H1 (cell line): ENCODE data around the gene TSR1. TPM values are rescaled to one million over a fixed set of nuclear protein-coding genes. Genes with fewer than 3 reads are reported as not detected.

Experiments used
- CTCF ChIA-PET: fragments of 300-600 bp; sonication (Branson Sonifier 250); formaldehyde crosslinking; loops from one replicate; lab custom pipeline; 2021; ENCODE audit not compliant: partially characterized antibody; lab: Charles Lee
- POLR2A ChIA-PET: fragments of 300-600 bp; sonication (Branson Sonifier 250); formaldehyde crosslinking; loops from one replicate; lab custom pipeline; 2021; ENCODE audit warnings: inconsistent platforms; ENCODE audit not compliant: partially characterized antibody; lab: Charles Lee
- DNase-seq, 2 experiments: peaks; one replicate each; pipeline versions ENCODE4 v3.0.0 to v3.0.0-alpha.2; 2010 to 2022; ENCODE audit warnings: low spot score in 2 of 2, low read depth in 1 of 2, mixed read lengths in 1 of 2
- FAIRE-seq: peaks from 2 replicates; lab custom pipeline; 2011; peaks lifted over from hg19 to GRCh38; lab: Jason Lieb, UNC
- H2AFZ ChIP-seq: 2 replicates; pipeline ENCODE4 v1.8.1; 2012; ENCODE audit warnings: low read length, inconsistent platforms
- H2AK5ac ChIP-seq: 2 replicates; pipeline ENCODE4 v1.6.1; 2013; ENCODE audit warnings: low read depth, low read length
- H2BK120ac ChIP-seq: replicated peaks from 2 replicates; pipeline ENCODE3; 2013; ENCODE audit warnings: low read depth, low read length, inconsistent platforms
- H2BK12ac ChIP-seq: 2 replicates; pipeline ENCODE4 v1.6.1; 2013; ENCODE audit warnings: low read depth, low read length
- H2BK15ac ChIP-seq: 2 replicates; pipeline ENCODE4 v1.6.1; 2013; ENCODE audit warnings: low read length
- H2BK20ac ChIP-seq: 2 replicates; pipeline ENCODE4 v1.6.1; 2013; ENCODE audit warnings: low read length
- H2BK5ac ChIP-seq: 2 replicates; pipeline ENCODE4 v1.6.1; 2013; ENCODE audit warnings: low read depth, low read length
- H3K14ac ChIP-seq: 2 replicates; pipeline ENCODE4 v1.6.1; 2013; ENCODE audit warnings: inconsistent platforms; ENCODE audit not compliant: insufficient read length
- H3K18ac ChIP-seq: 2 replicates; pipeline ENCODE4 v1.6.1; 2013; ENCODE audit warnings: low read length; ENCODE audit errors: extremely low read depth
- H3K23ac ChIP-seq: 2 replicates; pipeline ENCODE4 v1.6.1; 2013; ENCODE audit warnings: inconsistent platforms; ENCODE audit not compliant: insufficient read length
- H3K23me2 ChIP-seq: 2 replicates; pipeline ENCODE4 v1.6.1; 2013; ENCODE audit warnings: low read depth, low read length
- H3K27ac ChIP-seq: 2 replicates; pipeline ENCODE4 v1.6.1; 2011; ENCODE audit warnings: low read depth, low read length, inconsistent platforms
- H3K27me3 ChIP-seq, 4 experiments: replicated peaks in 1 of 4; 1 replicate in 1 of 4; 2 replicates in 3 of 4; pipeline versions ENCODE4 v1.6.1 to v1.8.1; 2011 to 2013; ENCODE audit warnings: low read length in 3 of 4, mild to moderate bottlenecking in 3 of 4, inconsistent platforms in 2 of 4, mixed read lengths in 2 of 4, moderate library complexity in 1 of 4; ENCODE audit not compliant: control insufficient read depth in 3 of 4, insufficient read depth in 3 of 4; ENCODE audit errors: extremely low read depth in 1 of 4
- H3K36me3 ChIP-seq, 4 experiments: 2 replicates each; pipeline versions ENCODE4 v1.6.1 to v1.8.1; 2011 to 2013; ENCODE audit warnings: mild to moderate bottlenecking in 4 of 4, low read length in 3 of 4, moderate library complexity in 2 of 4, control low read depth in 1 of 4, inconsistent platforms in 1 of 4; ENCODE audit not compliant: insufficient read depth in 4 of 4, control insufficient read depth in 2 of 4
- H3K4ac ChIP-seq: replicated peaks from 2 replicates; pipeline ENCODE3; 2013; ENCODE audit warnings: low read length, low read depth, mixed read lengths, inconsistent platforms; ENCODE audit not compliant: insufficient read length
- H3K4me1 ChIP-seq, 4 experiments: replicated peaks in 1 of 4; 1 replicate in 1 of 4; 2 replicates in 3 of 4; pipeline versions ENCODE4 v1.6.1 to v1.8.1; 2011 to 2013; ENCODE audit warnings: low read length in 3 of 4, inconsistent platforms in 2 of 4, mixed read lengths in 1 of 4; ENCODE audit not compliant: insufficient read depth in 4 of 4, control insufficient read depth in 3 of 4
- H3K4me2 ChIP-seq, 2 experiments: 2 replicates each; pipeline versions ENCODE4 v1.6.1 to v1.8.1; 2011 to 2013; ENCODE audit warnings: low read depth in 2 of 2, low read length in 2 of 2, control low read depth in 1 of 2, inconsistent platforms in 1 of 2, mild to moderate bottlenecking in 1 of 2; ENCODE audit not compliant: insufficient read depth in 1 of 2
- H3K4me3 ChIP-seq, 4 experiments: fragments of 200-600, 300-600 bp in 1 of 4; sonication (generic), shearing (Covaris generic), sonication (Bioruptor Twin) in 1 of 4; 2 replicates each; pipeline versions ENCODE4 v1.5.1 to v1.8.1; 2011 to 2016; ENCODE audit warnings: low read length in 4 of 4, low read depth in 3 of 4, control low read depth in 2 of 4, inconsistent platforms in 2 of 4, mild to moderate bottlenecking in 2 of 4, mixed read lengths in 1 of 4, moderate library complexity in 1 of 4; ENCODE audit not compliant: insufficient read depth in 2 of 4; ENCODE audit errors: extremely low read depth in 1 of 4
- H3K56ac ChIP-seq: replicated peaks from 2 replicates; pipeline ENCODE3; 2013; ENCODE audit warnings: low read depth, mild to moderate bottlenecking, mixed read lengths, low read length, inconsistent platforms; ENCODE audit not compliant: insufficient read length
- H3K79me1 ChIP-seq: 2 replicates; pipeline ENCODE4 v1.6.1; 2013; ENCODE audit warnings: low read depth, low read length, control low read depth
- H3K79me2 ChIP-seq, 2 experiments: 2 replicates each; pipeline versions ENCODE4 v1.6.1 to v1.8.1; 2012 to 2013; ENCODE audit warnings: low read length in 2 of 2, mild to moderate bottlenecking in 2 of 2, inconsistent platforms in 1 of 2; ENCODE audit not compliant: insufficient read depth in 2 of 2, control insufficient read depth in 1 of 2
- H3K9ac ChIP-seq, 4 experiments: replicated peaks in 1 of 4; 1 replicate in 1 of 4; 2 replicates in 3 of 4; pipeline versions ENCODE4 v1.6.1 to v1.8.1; 2011 to 2013; ENCODE audit warnings: low read depth in 3 of 4, low read length in 3 of 4, control low read depth in 2 of 4, mild to moderate bottlenecking in 2 of 4, moderate library complexity in 2 of 4, inconsistent platforms in 1 of 4; ENCODE audit errors: extremely low read depth in 1 of 4
- H3K9me3 ChIP-seq, 2 experiments: 2 replicates each; pipeline versions ENCODE4 v1.6.1 to v1.8.1; 2012 to 2013; ENCODE audit warnings: mild to moderate bottlenecking in 2 of 2, moderate library complexity in 2 of 2, control low read depth in 1 of 2, inconsistent platforms in 1 of 2, low read depth in 1 of 2, low read length in 1 of 2, mixed read lengths in 1 of 2; ENCODE audit not compliant: insufficient read depth in 2 of 2
- H4K20me1 ChIP-seq, 2 experiments: replicated peaks in 1 of 2; 2 replicates each; pipeline versions ENCODE3 to v1.8.1; 2011 to 2013; ENCODE audit warnings: inconsistent platforms in 2 of 2, low read length in 2 of 2, mild to moderate bottlenecking in 1 of 2; ENCODE audit not compliant: insufficient read depth in 2 of 2, control insufficient read depth in 1 of 2
- H4K5ac ChIP-seq: 2 replicates; pipeline ENCODE4 v1.6.1; 2013; ENCODE audit warnings: low read length, low read depth, mixed read lengths, inconsistent platforms; ENCODE audit not compliant: insufficient read length
- H4K8ac ChIP-seq: 2 replicates; pipeline ENCODE4 v1.8.0; 2013; ENCODE audit warnings: mild to moderate bottlenecking, moderate library complexity, low read length, inconsistent platforms; ENCODE audit not compliant: insufficient read depth; ENCODE audit errors: extremely low read depth
- H4K91ac ChIP-seq: replicated peaks from 2 replicates; pipeline ENCODE3; 2013; ENCODE audit warnings: low read length, mixed read lengths, inconsistent platforms; ENCODE audit not compliant: insufficient read length
- POLR2AphosphoS5 ChIP-seq: IDR thresholded peaks from 2 replicates; pipeline ENCODE4 v1.6.1; 2011; ENCODE audit warnings: low read depth, low read length
- POU5F1 ChIP-seq: IDR thresholded peaks from 2 replicates; pipeline ENCODE4 v1.6.1; 2011; ENCODE audit warnings: low read depth, mild to moderate bottlenecking, low read length, moderate library complexity
- WGBS, 2 experiments: shearing (Covaris generic) in 1 of 2; methylation state at CpG; one replicate each; pipeline versions ENCODE4 v1.1.6 to v1.1.7; 2013 to 2015; ENCODE audit warnings: low lambda C conversion rate in 2 of 2, mixed read lengths in 2 of 2, inconsistent platforms in 1 of 2, low coverage in 1 of 2, missing lambda C conversion rate in 1 of 2; ENCODE audit not compliant: insufficient replicate concordance in 2 of 2, insufficient coverage in 1 of 2, insufficient read length in 1 of 2; ENCODE audit errors: extremely low coverage in 1 of 2, missing lambda C conversion rate in 1 of 2; 5-methylcytosine and 5-hydroxymethylcytosine counted together
- polyA plus RNA-seq, 7 experiments: library from polyadenylated mRNA; depleted of rRNA in 3 of 7; stranded (reverse) in 5 of 7; unstranded in 2 of 7; fragments of >200 nt in 5 of 7; fragments of 200-250 nt in 2 of 7; gene quantifications; 1 replicate in 5 of 7; 2 replicates in 1 of 7; 4 replicates in 1 of 7; pipeline versions ENCODE4 v1.2.1 to v1.2.3, GENCODE V29; 2011 to 2013; ENCODE audit warnings: missing spikeins in 2 of 7, mixed read lengths in 2 of 7
- total RNA-seq: library from RNA; stranded (reverse); fragmentation: NEBNext Ultra II Directional; extraction: Animal tissue kit (Norgen Biotek cat#: 25700); gene quantifications from 2 replicates; pipeline ENCODE4 v1.2.1, GENCODE V29; 2021

TSR1 gene
- total and polyA plus RNA-seq, 2 of the 8 experiments (the other 6 are each of a cell fraction or from before 2014, with no cell fraction given): 14.5 to 69.7 TPM

DNA sequence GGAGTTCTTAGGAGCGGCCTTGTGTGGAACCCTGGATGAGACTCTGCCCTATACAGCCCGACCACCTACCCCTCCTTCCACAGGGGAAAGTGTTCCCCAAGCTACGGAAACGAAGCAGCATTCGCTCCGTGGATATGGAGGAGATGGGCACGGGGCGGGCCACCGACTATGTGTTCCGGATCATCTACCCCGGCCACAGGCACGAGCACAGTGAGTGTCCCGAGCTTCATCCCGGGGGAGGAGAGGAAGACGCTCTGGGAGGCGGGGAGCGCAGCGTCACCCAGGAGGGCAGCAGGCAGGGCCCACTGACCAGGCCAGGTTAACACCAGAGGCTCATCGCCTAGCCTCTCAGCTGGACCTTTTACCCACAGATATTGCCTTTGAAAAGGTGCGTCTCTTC is 28.9 kb upstream of the TSR1 start:
- Histone ChIP-seq H3K9ac (no peak overlapping the region), H3K23me2 (no peaks in the 10 kb centered on the region), H2BK15ac (no peak overlapping the region), H3K4ac (no peak overlapping the region), H3K9me3 (no peaks in the 10 kb centered on the region), H3K27ac (no peak overlapping the region), H3K36me3 (peaks cover 0 to 10% (median 6%) of the 10 kb centered on the region in 4 experiments; a peak in 4 of 8 replicates), H3K4me3 (no peak overlapping the region), H2AK5ac (no peak overlapping the region), H3K14ac (no peak overlapping the region), H4K91ac (no peak overlapping the region), H3K79me2 (no peaks in the 10 kb centered on the region), H3K56ac (no peak overlapping the region), H2BK5ac (no peak overlapping the region), H3K4me2 (no peak overlapping the region), H2BK12ac (no peak overlapping the region), H3K27me3 (no peaks in the 10 kb centered on the region), H3K4me1 (peaks cover 0 to 9% (median 4%) of the 10 kb centered on the region in 4 experiments; a peak in 4 of 7 replicates), H4K20me1 (peaks cover 2% of the 10 kb centered on the region in 2 experiments), H4K8ac (no peak overlapping the region), H3K79me1 (no peaks in the 10 kb centered on the region), H2AFZ (no peak overlapping the region), H3K23ac (no peak overlapping the region), H2BK120ac (no peak overlapping the region), H3K18ac (no peak overlapping the region), H2BK20ac (no peak overlapping the region), H4K5ac (no peak overlapping the region)
- ChIA-PET POLR2A (interaction anchor here (0.9 to 1.5 kb wide), 5 partner anchors 9 to 32 kb away, joined by 3 to 4 read pairs (median 3); partner anchors contain the start of gene TSR1), CTCF (interaction anchor here (0.6 to 13.4 kb wide), 7 partner anchors 13 to 80 kb away, joined by 3 to 209 read pairs (median 3); no protein-coding TSS in a partner anchor)
- no peak for DNase-seq
- WGBS, 2 experiments: 95% methylated on average over 16 of the region's 20 CpGs; no CpG with 5 or more reads in 1 of the 2 experiments
- no peak for TF ChIP-seq POU5F1
- no peak for TF ChIP-seq POLR2AphosphoS5
- no peak for FAIRE-seq
